B cell (primary cell): ENCODE results near the gene MET. TPM values are rescaled to one million over a fixed set of nuclear protein-coding genes. Genes with fewer than 3 reads are reported as not detected.

Experiments used
- ATAC-seq: fragments of 200-7000 bp; cut with Tn5 transposase; one replicate; pipeline ENCODE4 v1.10.0; 2021; ENCODE audit warnings: low read depth, mild to moderate bottlenecking, moderate number of reproducible peaks, moderate library complexity
- CTCF ChIA-PET: fragments of 350-600 bp; sonication (Branson Sonifier 250); formaldehyde crosslinking; loops from one replicate; lab custom pipeline; 2021; ENCODE audit warnings: antibody characterized with exemption, inconsistent platforms; lab: Charles Lee
- POLR2A ChIA-PET: fragments of 350-600 bp; sonication (Branson Sonifier 250); formaldehyde crosslinking; loops from one replicate; lab custom pipeline; 2021; ENCODE audit warnings: antibody characterized with exemption; lab: Charles Lee
- DNase-seq: peaks from one replicate; pipeline ENCODE4 v3.0.0; 2013
- H2AFZ ChIP-seq: 2 replicates; pipeline ENCODE4 v1.6.1; 2012; ENCODE audit warnings: mild to moderate bottlenecking, low read depth, low read length; ENCODE audit not compliant: insufficient read depth, poor library complexity, severe bottlenecking
- H3K27ac ChIP-seq, 2 donors: 1 replicate in 1 of 2; 2 replicates in 1 of 2; pipeline ENCODE4 v1.5.1; 2012 to 2013; ENCODE audit warnings: low read length in 2 of 2, mild to moderate bottlenecking in 2 of 2, moderate library complexity in 1 of 2
- H3K27me3 ChIP-seq, 4 experiments: fragments of 200-600 bp in 1 of 4; sonication (generic) in 1 of 4; replicated peaks in 1 of 4; 1 replicate in 2 of 4; 2 replicates in 2 of 4; pipeline versions ENCODE4 v1.6.1 to v1.7.0; 2013 to 2016; ENCODE audit warnings: low read length in 3 of 4, mild to moderate bottlenecking in 2 of 4, mixed read lengths in 1 of 4, moderate library complexity in 1 of 4; ENCODE audit not compliant: insufficient read depth in 4 of 4, control insufficient read depth in 3 of 4; ENCODE audit errors: control extremely low read depth in 1 of 4
- H3K36me3 ChIP-seq, 2 experiments: replicated peaks in 1 of 2; 1 replicate in 1 of 2; 2 replicates in 1 of 2; pipeline versions ENCODE4 v1.6.1 to v1.7.1; 2013; ENCODE audit warnings: low read length in 1 of 2; ENCODE audit not compliant: insufficient read depth in 2 of 2, control insufficient read depth in 1 of 2; ENCODE audit errors: control extremely low read depth in 1 of 2, extremely low read depth in 1 of 2
- H3K4me1 ChIP-seq, 2 donors: fragments of 200-600 bp in 1 of 2; sonication (generic) in 1 of 2; 1 replicate in 1 of 2; 2 replicates in 1 of 2; pipeline versions ENCODE4 v1.5.1 to v1.6.1; 2013 to 2017; ENCODE audit warnings: low read length in 2 of 2; ENCODE audit not compliant: control insufficient read depth in 2 of 2, insufficient read depth in 2 of 2
- H3K4me2 ChIP-seq: replicated peaks from 2 replicates; pipeline ENCODE3; 2012; ENCODE audit warnings: mild to moderate bottlenecking, low read depth, low read length; ENCODE audit not compliant: poor library complexity, severe bottlenecking
- H3K4me3 ChIP-seq, 5 experiments: fragments of 200-600 bp in 1 of 5; sonication (generic) in 1 of 5; 1 replicate in 3 of 5; 2 replicates in 2 of 5; pipeline versions ENCODE4 v1.5.1 to v1.7.0; 2011 to 2016; ENCODE audit warnings: low read length in 4 of 5, mild to moderate bottlenecking in 4 of 5, low read depth in 2 of 5, control low read depth in 1 of 5, moderate library complexity in 1 of 5; ENCODE audit not compliant: insufficient read depth in 1 of 5; ENCODE audit errors: control extremely low read depth in 1 of 5, extremely low read depth in 1 of 5
- H3K79me2 ChIP-seq: fragments of 200-600 bp; sonication (generic); one replicate; pipeline ENCODE4 v1.6.0; 2016; ENCODE audit warnings: low read length; ENCODE audit not compliant: control insufficient read depth, insufficient read depth
- H3K9ac ChIP-seq: fragments of 200-600 bp; sonication (generic); 2 replicates; pipeline ENCODE4 v1.6.1; 2017; ENCODE audit warnings: mild to moderate bottlenecking, low read length, moderate library complexity
- H3K9me3 ChIP-seq, 3 donors: one replicate each; pipeline versions ENCODE4 v1.6.1 to v1.7.1; 2013; ENCODE audit warnings: low read length in 2 of 3; ENCODE audit not compliant: control insufficient read depth in 2 of 3, insufficient read depth in 1 of 3; ENCODE audit errors: control extremely low read depth in 1 of 3
- H4K20me1 ChIP-seq: 2 replicates; pipeline ENCODE4 v1.6.0; 2012; ENCODE audit warnings: mild to moderate bottlenecking, low read length; ENCODE audit not compliant: insufficient read depth, control insufficient read depth, poor library complexity, severe bottlenecking
- H3K27ac Mint-ChIP-seq: one replicate; pipeline ENCODE4 v1.8.0; 2021; ENCODE audit warnings: mixed read lengths
- H3K27me3 Mint-ChIP-seq: one replicate; pipeline ENCODE4 v1.8.0; 2021; ENCODE audit warnings: mixed read lengths
- H3K4me1 Mint-ChIP-seq: one replicate; pipeline ENCODE4 v1.8.0; 2021; ENCODE audit warnings: mixed read lengths
- H3K4me3 Mint-ChIP-seq: one replicate; pipeline ENCODE4 v1.8.0; 2021; ENCODE audit warnings: mixed read lengths
- H3K9me3 Mint-ChIP-seq: one replicate; pipeline ENCODE4 v1.8.0; 2022; ENCODE audit warnings: mixed read lengths; ENCODE audit not compliant: insufficient read depth
- CTCF ChIP-seq: fragments of 200-600 bp; IDR thresholded peaks from one replicate; pipeline ENCODE4 v1.8.0; 2022; ENCODE audit warnings: antibody characterized with exemption, mild to moderate bottlenecking
- EZH2 ChIP-seq: IDR thresholded peaks from 2 replicates; pipeline ENCODE4 v1.6.1; 2012; ENCODE audit warnings: borderline replicate concordance, low read depth, mild to moderate bottlenecking, moderate library complexity, low read length; ENCODE audit not compliant: insufficient read depth, poor library complexity, severe bottlenecking
- WGBS: methylation state at CpG from one replicate; pipeline ENCODE4 v1.1.5; 2013; ENCODE audit warnings: missing lambda C conversion rate; ENCODE audit not compliant: insufficient coverage; 5-methylcytosine and 5-hydroxymethylcytosine counted together
- intact Hi-C: fragments of 100-400 bp; cut with micrococcal nuclease; formaldehyde crosslinking; loops from one replicate; pipeline ENCODE4 v1.10.0; 2022
- polyA plus RNA-seq: library from polyadenylated mRNA; depleted of rRNA; stranded (reverse); fragments of >200 nt; gene quantifications from 2 replicates; pipeline ENCODE4 v1.2.3, GENCODE V29; 2012
- total RNA-seq, 2 donors: library from RNA; stranded (reverse); fragments of 120-200 nt in 1 of 2; gene quantifications; 1 replicate in 1 of 2; 2 replicates in 1 of 2; pipeline versions ENCODE4 v1.2.3 to v1.2.4, GENCODE V29; 2013 to 2022

The MET gene
- total and polyA plus RNA-seq, 2 donors (not counting 1 experiment from before 2014, with no cell fraction given) = 0.03 to 0.59 TPM

GRCh38 chr7:116702046-116702785, 30.2 kb downstream of the MET start:
- Mint-ChIP-seq H3K27me3 (peaks cover 38% of the 10 kb centered on the region), H3K27ac (no peak overlapping the region), H3K4me3 (no peak overlapping the region), H3K9me3 (no peaks in the 10 kb centered on the region), H3K4me1 (no peaks in the 10 kb centered on the region)
- POLR2A ChIA-PET = no interaction called here
- H2AFZ ChIP-seq = no peak overlapping the region
- 100% methylated on average over 2 of the region's 2 CpGs for WGBS
- CTCF ChIA-PET = interaction anchor here (1.3 kb wide), 1 partner anchor 31 kb away, joined by 4 read pairs; no protein-coding TSS in a partner anchor
- TF ChIP-seq CTCF (no peak), EZH2 (no peak)
- no peaks in the 10 kb centered on the region for H4K20me1 ChIP-seq
- H3K79me2 ChIP-seq = no peaks in the 10 kb centered on the region
- H3K4me2 ChIP-seq = no peak overlapping the region
- no peak overlapping the region for H3K9ac ChIP-seq
- H3K36me3 ChIP-seq = no peaks in the 10 kb centered on the region
- intact Hi-C loops = no loop called here
- no peak for ATAC-seq
- no peak for DNase-seq
- H3K4me3 ChIP-seq = no peak overlapping the region
- no peaks in the 10 kb centered on the region for H3K9me3 ChIP-seq
- no peak overlapping the region for H3K27ac ChIP-seq
- peaks cover 0 to 3% of the 10 kb centered on the region in 2 donors for H3K4me1 ChIP-seq
- peaks cover 0 to 41% (median 9%) of the 10 kb centered on the region in 4 experiments for H3K27me3 ChIP-seq

GRCh38 chr7:116704650-116705228, 32.7 kb downstream of the MET start:
- H3K4me3 Mint-ChIP-seq = no peak overlapping the region
- no peak overlapping the region for H3K27ac ChIP-seq
- no peaks in the 10 kb centered on the region for H3K79me2 ChIP-seq
- no peaks in the 10 kb centered on the region for H4K20me1 ChIP-seq
- intact Hi-C loops = no loop called here
- H3K9me3 Mint-ChIP-seq = no peaks in the 10 kb centered on the region
- no peaks in the 10 kb centered on the region for H3K4me1 Mint-ChIP-seq
- no CpG with 5 or more reads among the region's 2 CpGs for WGBS
- no peak for ATAC-seq
- ChIA-PET POLR2A (no interaction called here), CTCF (no interaction called here)
- peaks cover 24% of the 10 kb centered on the region for H3K27me3 Mint-ChIP-seq
- H3K9ac ChIP-seq = no peak overlapping the region
- TF ChIP-seq EZH2 (no peak), CTCF (no peak)
- no peak overlapping the region for H3K4me3 ChIP-seq
- DNase-seq = no peak
- H3K36me3 ChIP-seq = no peaks in the 10 kb centered on the region
- no peaks in the 10 kb centered on the region for H3K9me3 ChIP-seq
- no peak overlapping the region for H3K27ac Mint-ChIP-seq
- H3K4me1 ChIP-seq = no peaks in the 10 kb centered on the region
- no peak overlapping the region for H2AFZ ChIP-seq
- no peak overlapping the region for H3K4me2 ChIP-seq
- peaks cover 0 to 27% (median 0%) of the 10 kb centered on the region in 4 experiments for H3K27me3 ChIP-seq
